IMR-90 (cell line): ENCODE measurements around the gene DKK2. TPM values are rescaled to one million over a fixed set of nuclear protein-coding genes. Genes with fewer than 3 reads are reported as not detected.
"Not testable (repeated sequence)": the region's sequence is repeated elsewhere in the genome, so short reads cannot be mapped to it uniquely, and the experiment has no call there.

Experiments
- ATAC-seq: fragments of 200-7000 bp; cut with Tn5 transposase; 2 replicates; pipeline ENCODE4 v1.9.1; 2020; ENCODE audit warnings: low read depth, mild to moderate bottlenecking, moderate library complexity
- BruUV-seq: library from RNA; stranded (reverse); fragments of 400-500 nt; replicated peaks from 2 replicates; lab custom pipeline; 2021; lab: Mats Ljungman, UMichigan
- CTCF ChIA-PET: fragments of 300-600 bp; formaldehyde crosslinking; extraction: SDS; loops from one replicate; lab custom pipeline; 2021; ENCODE audit warnings: antibody characterized with exemption; lab: Yijun Ruan, JAX
- POLR2A ChIA-PET: fragments of 300-600 bp; sonication (Branson Sonifier 250); formaldehyde crosslinking; loops from one replicate; lab custom pipeline; 2022; ENCODE audit warnings: antibody characterized with exemption; ENCODE audit not compliant: unreplicated experiment; lab: Charles Lee
- DNase-seq: peaks from one replicate; pipeline ENCODE4 v3.0.0; 2013
- H2AFZ ChIP-seq: replicated peaks from 2 replicates; pipeline ENCODE3; 2013; ENCODE audit warnings: low read length, mild to moderate bottlenecking; ENCODE audit not compliant: poor library complexity
- H2AK5ac ChIP-seq: 2 replicates; pipeline ENCODE4 v1.6.1; 2013; ENCODE audit warnings: low read depth, low read length, inconsistent platforms
- H2AK9ac ChIP-seq: replicated peaks from 2 replicates; pipeline ENCODE3; 2013; ENCODE audit warnings: mild to moderate bottlenecking, low read depth, low read length, moderate library complexity; ENCODE audit not compliant: poor library complexity
- H2BK120ac ChIP-seq: 2 replicates; pipeline ENCODE4 v1.6.1; 2013; ENCODE audit warnings: low read depth, low read length, inconsistent platforms
- H2BK15ac ChIP-seq: 3 replicates; pipeline ENCODE4 v1.6.1; 2013; ENCODE audit warnings: low read depth, low read length, inconsistent platforms
- H2BK20ac ChIP-seq: 2 replicates; pipeline ENCODE4 v1.6.1; 2013; ENCODE audit warnings: low read depth, mild to moderate bottlenecking, inconsistent platforms, low read length, moderate library complexity
- H2BK5ac ChIP-seq: 2 replicates; pipeline ENCODE4 v1.6.1; 2013; ENCODE audit warnings: mild to moderate bottlenecking, low read depth, low read length, inconsistent platforms; ENCODE audit not compliant: poor library complexity, severe bottlenecking
- H3K14ac ChIP-seq: replicated peaks from 2 replicates; pipeline ENCODE4 v1.6.1; 2013; ENCODE audit warnings: low read depth, low read length, inconsistent platforms
- H3K18ac ChIP-seq: 2 replicates; pipeline ENCODE4 v1.6.1; 2013; ENCODE audit warnings: low read depth, low read length, control low read depth
- H3K23ac ChIP-seq: 2 replicates; pipeline ENCODE4 v1.6.1; 2013; ENCODE audit warnings: low read depth, low read length, inconsistent platforms
- H3K27ac ChIP-seq: 2 replicates; pipeline ENCODE4 v1.5.1; 2013; ENCODE audit warnings: mild to moderate bottlenecking, control low read depth, low read length; ENCODE audit not compliant: insufficient read depth
- H3K27me3 ChIP-seq: 2 replicates; pipeline ENCODE4 v1.6.1; 2013; ENCODE audit warnings: low read length; ENCODE audit not compliant: control insufficient read depth, insufficient read depth
- H3K36me3 ChIP-seq: 2 replicates; pipeline ENCODE4 v1.6.1; 2013; ENCODE audit warnings: low read length, mixed read lengths; ENCODE audit not compliant: control insufficient read depth, insufficient read depth
- H3K4ac ChIP-seq: 2 replicates; pipeline ENCODE4 v1.6.1; 2013; ENCODE audit warnings: low read depth, low read length, inconsistent platforms
- H3K4me1 ChIP-seq: 2 replicates; pipeline ENCODE4 v1.6.1; 2013; ENCODE audit warnings: low read length, mixed read lengths; ENCODE audit not compliant: control insufficient read depth, insufficient read depth
- H3K4me2 ChIP-seq: 2 replicates; pipeline ENCODE4 v1.6.1; 2013; ENCODE audit warnings: low read depth, mild to moderate bottlenecking, control low read depth, low read length, moderate library complexity
- H3K4me3 ChIP-seq: 2 replicates; pipeline ENCODE4 v1.5.1; 2013; ENCODE audit warnings: low read depth, mild to moderate bottlenecking, control low read depth, low read length, moderate library complexity; ENCODE audit not compliant: insufficient read depth
- H3K56ac ChIP-seq: 2 replicates; pipeline ENCODE4 v1.6.1; 2013; ENCODE audit warnings: low read length, inconsistent platforms; ENCODE audit not compliant: insufficient read depth; ENCODE audit errors: extremely low read depth
- H3K79me1 ChIP-seq, 2 experiments: 2 replicates each; pipeline ENCODE4 v1.6.1; 2013; ENCODE audit warnings: low read length in 2 of 2, inconsistent platforms in 1 of 2, low read depth in 1 of 2
- H3K9ac ChIP-seq: 2 replicates; pipeline ENCODE4 v1.6.1; 2013; ENCODE audit warnings: low read depth, low read length, control low read depth
- H3K9me1 ChIP-seq: 2 replicates; pipeline ENCODE4 v1.6.1; 2013; ENCODE audit warnings: low read length, inconsistent platforms; ENCODE audit not compliant: insufficient read depth
- H3K9me3 ChIP-seq: 2 replicates; pipeline ENCODE4 v1.6.1; 2013; ENCODE audit warnings: low read length; ENCODE audit not compliant: control insufficient read depth, insufficient read depth
- H4K20me1 ChIP-seq: 2 replicates; pipeline ENCODE4 v1.6.1; 2013; ENCODE audit warnings: low read length, inconsistent platforms; ENCODE audit not compliant: insufficient read depth
- H4K5ac ChIP-seq: 2 replicates; pipeline ENCODE4 v1.6.1; 2013; ENCODE audit warnings: mild to moderate bottlenecking, low read depth, low read length, control low read depth
- H4K8ac ChIP-seq, 2 experiments: 2 replicates each; pipeline ENCODE4 v1.6.1; 2013; ENCODE audit warnings: low read depth in 2 of 2, low read length in 2 of 2, control low read depth in 1 of 2, inconsistent platforms in 1 of 2
- H4K91ac ChIP-seq: 2 replicates; pipeline ENCODE4 v1.6.1; 2013; ENCODE audit warnings: low read depth, low read length, inconsistent platforms; ENCODE audit not compliant: insufficient read depth
- WGBS, 2 experiments: methylation state at CpG; one replicate each; pipeline versions ENCODE4 v1.1.5 to v1.1.7; 2013; ENCODE audit warnings: missing lambda C conversion rate in 2 of 2; ENCODE audit not compliant: insufficient read length in 1 of 2; ENCODE audit errors: extremely low coverage in 2 of 2; 5-methylcytosine and 5-hydroxymethylcytosine counted together
- dilution Hi-C: fragments of 300-500 bp; cut with HindIII; formaldehyde crosslinking; loops from one replicate; pipeline ENCODE4 v1.14.3; 2018; ENCODE audit warnings: low sequenced_read_pairs; ENCODE audit not compliant: unreplicated experiment
- in situ Hi-C: fragments of 300-500 bp; cut with MboI; formaldehyde crosslinking; loops from 3 replicates; pipeline ENCODE4 v1.14.3; 2019; ENCODE audit warnings: low sequenced_read_pairs, inconsistent platforms, mixed read lengths
- intact Hi-C: fragments of 100-400 bp; cut with micrococcal nuclease; formaldehyde crosslinking; loops from 2 replicates; pipeline ENCODE4 v1.10.0; 2022
- polyA plus RNA-seq, 3 experiments: library from polyadenylated mRNA; depleted of rRNA; stranded (reverse); fragments of >200 nt; gene quantifications; 2 replicates each; pipeline ENCODE4 v1.2.3, GENCODE V29; 2012; ENCODE audit warnings: low replicate concordance in 1 of 3
- total RNA-seq: library from RNA; depleted of rRNA; stranded (reverse); fragments of >200 nt; gene quantifications from 2 replicates; pipeline ENCODE4 v1.2.3, GENCODE V29; 2012

Gene DKK2
- total and polyA plus RNA-seq, 2 of the 4 experiments (the other 2 are of a cell fraction) = 0.39 to 0.72 TPM

- H3K4ac ChIP-seq, in situ Hi-C loops, dilution Hi-C loops, H3K23ac ChIP-seq, H2BK20ac ChIP-seq, H3K79me1 ChIP-seq, H3K27ac ChIP-seq, H3K9me1 ChIP-seq, BruUV-seq, H2AFZ ChIP-seq, H3K9me3 ChIP-seq, POLR2A ChIA-PET, intact Hi-C loops, H3K56ac ChIP-seq, H3K4me3 ChIP-seq, H4K20me1 ChIP-seq, H4K8ac ChIP-seq, H2AK9ac ChIP-seq, H2AK5ac ChIP-seq, H3K4me1 ChIP-seq, H3K4me2 ChIP-seq, H3K18ac ChIP-seq, H3K14ac ChIP-seq, DNase-seq, H4K91ac ChIP-seq, H3K9ac ChIP-seq, H3K27me3 ChIP-seq, H2BK120ac ChIP-seq, ATAC-seq, H2BK5ac ChIP-seq, H2BK15ac ChIP-seq, H3K36me3 ChIP-seq, H4K5ac ChIP-seq: not testable (repeated sequence)
- CTCF ChIA-PET = interaction anchor here (1.0 kb wide), 1 partner anchor 9 kb away, joined by 6 read pairs; no protein-coding TSS in a partner anchor
- WGBS, 2 experiments = no CpG with 5 or more reads among the region's 11 CpGs
Measured at GRCh38 chr4:106908049-106908448, 128.1 kb downstream of the DKK2 start.
